Peyer's patch (tissue), 4 donors: ENCODE measurements around the gene PDXP. TPM values are rescaled to one million over a fixed set of nuclear protein-coding genes. Genes with fewer than 3 reads are reported as not detected.

Source experiments
- DNase-seq, 3 donors: peaks; one replicate each; pipeline ENCODE4 v3.0.0-alpha.2; 2017 to 2019
- H3K27ac ChIP-seq, 4 donors: fragments of 200-600 bp; sonication (generic); one replicate each; pipeline ENCODE4 v1.5.1; 2016 to 2019
- H3K27me3 ChIP-seq, 2 donors: fragments of 200-600 bp; sonication (generic); one replicate each; pipeline ENCODE4 v1.5.1; 2019
- H3K36me3 ChIP-seq, 3 donors: fragments of 200-600 bp; sonication (generic); one replicate each; pipeline ENCODE4 v1.5.1; 2016 to 2019
- H3K4me1 ChIP-seq, 4 donors: fragments of 200-600 bp; sonication (generic); one replicate each; pipeline ENCODE4 v1.5.1; 2016 to 2019
- H3K4me3 ChIP-seq, 4 donors: fragments of 200-600 bp; sonication (generic); 1 replicate in 3 of 4; 2 replicates in 1 of 4; pipeline ENCODE4 v1.5.1; 2016 to 2019; ENCODE audit warnings: mild to moderate bottlenecking in 1 of 4
- H3K9me3 ChIP-seq, 4 donors: fragments of 200-600 bp; sonication (generic); one replicate each; pipeline ENCODE4 v1.5.1; 2016 to 2019; ENCODE audit warnings: mild to moderate bottlenecking in 1 of 4
- CTCF ChIP-seq, 6 experiments: fragments of 450-650 bp in 4 of 6; fragments of 200-600 bp in 2 of 6; sonication (generic) in 1 of 6; IDR thresholded peaks; one replicate each; pipeline ENCODE4 v1.5.1; 2017 to 2019; ENCODE audit warnings: antibody characterized with exemption in 6 of 6, mild to moderate bottlenecking in 3 of 6, moderate library complexity in 1 of 6
- POLR2A ChIP-seq, 2 donors: fragments of 450-650 bp; IDR thresholded peaks; one replicate each; pipeline ENCODE4 v1.5.1; 2017; ENCODE audit warnings: antibody characterized with exemption in 2 of 2, mild to moderate bottlenecking in 2 of 2, moderate library complexity in 2 of 2
- small RNA-seq, 2 donors: library from RNA; depleted of rRNA; stranded (forward); fragments of <200 nt; gene quantifications; one replicate each; pipeline ENCODE3, GENCODE V24; 2016
- total RNA-seq, 4 donors: library from RNA; depleted of rRNA; stranded (reverse); fragments of >200 nt; gene quantifications; one replicate each; pipeline ENCODE4 v1.1.0, GENCODE V29; 2016

PDXP gene
- total RNA-seq, 4 donors from 2014 or later = 19.0 to 146 (median 111) TPM

DNA sequence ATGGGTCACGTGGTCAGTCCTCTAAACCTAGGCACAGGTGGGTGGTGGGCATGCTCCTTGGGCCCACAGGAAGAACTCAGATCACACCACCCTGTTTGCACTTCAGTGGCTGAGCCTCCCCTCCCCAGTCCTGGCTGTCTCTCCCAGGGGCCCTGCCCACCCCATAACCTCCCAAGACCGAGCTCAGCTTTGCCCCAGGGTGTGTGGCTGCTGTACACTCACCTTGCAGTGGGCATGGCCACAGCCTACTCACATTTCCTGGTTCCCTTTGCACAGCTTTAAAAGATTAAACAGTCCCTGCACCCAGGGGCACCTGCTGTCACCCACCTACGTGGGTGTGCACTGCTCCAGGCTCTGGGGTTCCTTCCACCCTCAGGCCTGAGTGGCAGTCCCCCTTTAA lies 52.2 kb downstream of the PDXP start:
- TF ChIP-seq POLR2A (IDR thresholded peaks at IDR 0.05) (no peak), CTCF (IDR thresholded peaks at IDR 0.05) (no peak)
- Histone ChIP-seq H3K9me3 (no peaks in the 10 kb centered on the region), H3K4me3 (no peak overlapping the region), H3K4me1 (no peaks in the 10 kb centered on the region), H3K36me3 (no peaks in the 10 kb centered on the region), H3K27me3 (no peaks in the 10 kb centered on the region), H3K27ac (no peak overlapping the region)
- DNase-seq = no peak

- Histone ChIP-seq H3K4me3 (no peak overlapping the region), H3K36me3 (no peaks in the 10 kb centered on the region), H3K9me3 (no peaks in the 10 kb centered on the region), H3K27ac (no peak overlapping the region), H3K4me1 (no peaks in the 10 kb centered on the region), H3K27me3 (no peaks in the 10 kb centered on the region)
- TF ChIP-seq POLR2A (IDR thresholded peaks at IDR 0.05) = no peak
- no peak for TF ChIP-seq CTCF (IDR thresholded peaks at IDR 0.05)
- DNase-seq = no peak
Observed at GRCh38 chr22:37711490-37711889, 53.0 kb downstream of the PDXP start.

DNA sequence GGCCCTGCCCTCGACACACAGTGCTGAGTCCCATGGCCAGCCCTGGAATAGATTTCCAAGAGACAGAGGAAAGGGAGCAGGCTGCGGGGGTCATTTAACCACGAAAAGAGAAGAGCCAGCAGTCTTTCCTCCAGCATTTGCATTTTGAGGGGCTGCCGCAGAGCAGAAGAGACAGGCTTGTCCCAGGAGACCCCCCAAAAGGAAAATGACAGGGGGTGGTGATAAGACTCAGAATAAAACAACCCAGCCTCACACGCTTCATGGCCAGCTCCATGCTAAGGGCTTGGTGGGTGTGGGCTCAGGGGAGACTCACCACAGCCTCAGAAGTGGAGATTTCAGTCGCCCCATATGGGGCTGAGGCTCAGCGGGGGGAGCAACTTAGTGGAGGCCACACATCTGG lies 55.2 kb downstream of the PDXP start:
- no peaks in the 10 kb centered on the region for H3K9me3 ChIP-seq
- no peaks in the 10 kb centered on the region for H3K4me1 ChIP-seq
- TF ChIP-seq CTCF (IDR thresholded peaks at IDR 0.05) (no peak), POLR2A (IDR thresholded peaks at IDR 0.05) (no peak)
- H3K27me3 ChIP-seq = no peaks in the 10 kb centered on the region
- H3K4me3 ChIP-seq = no peak overlapping the region
- no peak for DNase-seq
- no peak overlapping the region for H3K27ac ChIP-seq
- no peaks in the 10 kb centered on the region for H3K36me3 ChIP-seq

- H3K27ac ChIP-seq = no peak overlapping the region
- no peaks in the 10 kb centered on the region for H3K27me3 ChIP-seq
- no peak overlapping the region for H3K4me3 ChIP-seq
- DNase-seq = no peak
- no peaks in the 10 kb centered on the region for H3K9me3 ChIP-seq
- H3K4me1 ChIP-seq = no peaks in the 10 kb centered on the region
- H3K36me3 ChIP-seq = no peaks in the 10 kb centered on the region
- TF ChIP-seq POLR2A (IDR thresholded peaks at IDR 0.05) (no peak), CTCF (IDR thresholded peaks at IDR 0.05) (no peak)
Observed at GRCh38 chr22:37714634-37715033, 56.1 kb downstream of the PDXP start.

DNA sequence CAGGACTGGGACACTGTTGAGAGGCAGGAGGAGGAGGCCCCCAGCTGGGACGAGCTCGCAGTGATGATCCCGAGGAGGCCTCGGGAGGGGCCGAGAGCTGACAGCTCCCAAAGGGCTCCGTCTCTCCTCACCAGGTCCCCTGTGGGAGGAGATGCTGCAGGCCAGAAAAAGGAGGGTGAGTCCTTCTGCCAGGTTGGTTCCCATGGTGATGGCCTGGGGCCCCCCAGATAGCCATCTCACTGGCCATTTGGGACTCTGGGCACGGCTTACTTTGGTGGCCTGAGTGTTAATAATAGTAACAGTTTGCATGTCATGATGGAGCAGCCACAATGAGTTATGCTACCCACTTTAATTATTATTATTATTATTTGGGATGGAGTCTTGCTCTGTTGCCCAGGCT lies 57.2 kb downstream of the PDXP start:
- H3K4me1 ChIP-seq = no peaks in the 10 kb centered on the region
- no peaks in the 10 kb centered on the region for H3K9me3 ChIP-seq
- H3K36me3 ChIP-seq = no peaks in the 10 kb centered on the region
- H3K27ac ChIP-seq = no peak overlapping the region
- H3K4me3 ChIP-seq = no peak overlapping the region
- no peak for DNase-seq
- no peaks in the 10 kb centered on the region for H3K27me3 ChIP-seq
- TF ChIP-seq POLR2A (IDR thresholded peaks at IDR 0.05) (no peak), CTCF (IDR thresholded peaks at IDR 0.05) (no peak)

Small RNA genes within 50 kb of the gene (small RNA-seq; reads per million reads assigned to genes)
- 0 reads per million in 2 donors for gene RN7SL385P

Other genes with a start within 250 kb of the PDXP start
- under 1 TPM in 1 of 4 donors, not detected in 3; under 0.01 TPM for gene ELFN2, start 231.2 kb upstream of the PDXP start, total RNA-seq
- 10 to 100 TPM; 12.4 to 47.0 (median 26.5) TPM for gene MFNG, start 172.3 kb upstream of the PDXP start, total RNA-seq
- gene CARD10, start 139.3 kb upstream of the PDXP start, total RNA-seq = 100 to 1,000 TPM in 3 of 4 donors, 10 to 100 TPM in 1; 74.3 to 142 (median 123) TPM
- gene CDC42EP1, start 98.2 kb upstream of the PDXP start, total RNA-seq = 10 to 100 TPM; 22.3 to 41.0 (median 34.7) TPM
- gene LGALS2, start 78.6 kb upstream of the PDXP start, total RNA-seq = 100 to 1,000 TPM in 2 of 4 donors, 10 to 100 TPM in 2; 19.8 to 190 (median 92.7) TPM
- 100 to 1,000 TPM in 3 of 4 donors, 10 to 100 TPM in 1; 67.1 to 189 (median 117) TPM for gene GGA1, start 49.9 kb upstream of the PDXP start, total RNA-seq
- gene SH3BP1, start 19.1 kb upstream of the PDXP start, total RNA-seq = 100 to 1,000 TPM in 1 of 4 donors, 10 to 100 TPM in 3; 55.0 to 135 (median 71.8) TPM
- gene LGALS1, start 16.9 kb downstream of the PDXP start, total RNA-seq = 100 to 1,000 TPM in 1 of 4 donors, 10 to 100 TPM in 3; 44.8 to 352 (median 73.5) TPM
- gene NOL12, start 27.6 kb downstream of the PDXP start, total RNA-seq = 100 to 1,000 TPM in 1 of 4 donors, 10 to 100 TPM in 3; 37.5 to 144 (median 57.1) TPM
- gene TRIOBP, start 38.3 kb downstream of the PDXP start, total RNA-seq = 10 to 100 TPM; 54.6 to 89.1 (median 83.6) TPM
- gene GCAT, start 149.2 kb downstream of the PDXP start, total RNA-seq = 1 to 10 TPM; 3.8 to 9.3 (median 8.9) TPM
- not detected for gene GALR3, start 164.7 kb downstream of the PDXP start, total RNA-seq
- gene ANKRD54, start 185.6 kb downstream of the PDXP start, total RNA-seq = 10 to 100 TPM; 24.9 to 43.3 (median 33.8) TPM
- gene EIF3L, start 190.7 kb downstream of the PDXP start, total RNA-seq = 100 to 1,000 TPM; 123 to 229 (median 185) TPM
- gene MICALL1, start 247.6 kb downstream of the PDXP start, total RNA-seq = 10 to 100 TPM; 24.5 to 49.0 (median 31.8) TPM